ENCODE results near the gene REC114. TPM values are rescaled to one million over a fixed set of nuclear protein-coding genes. Genes with fewer than 3 reads are reported as not detected.

The REC114 gene
- total RNA-seq, 1 donor from 2014 or later, result not detected

- H3K4me3 ChIP-seq, result no peak overlapping the region
- intact Hi-C loops (cut with DNase I), result no loop called here
- H3K27me3 ChIP-seq (ENCODE audit: low read depth), result no peaks in the 10 kb centered on the region
- DNase-seq (no peak), ATAC-seq (no peak)
- H3K27ac ChIP-seq, result no peak overlapping the region
- H3K4me1 ChIP-seq, result peaks cover 55% of the 10 kb centered on the region
- no peaks in the 10 kb centered on the region for H3K36me3 ChIP-seq
- no peak for TF ChIP-seq CTCF (IDR thresholded peaks at IDR 0.05)
- H3K9me3 ChIP-seq, result no peaks in the 10 kb centered on the region
These were observed 165.5 kb downstream of the REC114 start for GRCh38 chr15:73608475-73608874.

- no peaks in the 10 kb centered on the region for H3K9me3 ChIP-seq
- intact Hi-C loops (cut with DNase I), result no loop called here
- no peak for DNase-seq
- H3K27me3 ChIP-seq (ENCODE audit: low read depth), result no peaks in the 10 kb centered on the region
- peaks cover 55% of the 10 kb centered on the region for H3K4me1 ChIP-seq
- no peaks in the 10 kb centered on the region for H3K36me3 ChIP-seq
- no peak for ATAC-seq
- TF ChIP-seq CTCF (IDR thresholded peaks at IDR 0.05), result no peak
- no peak overlapping the region for H3K27ac ChIP-seq
- no peak overlapping the region for H3K4me3 ChIP-seq
These were observed 166.0 kb downstream of the REC114 start for GRCh38 chr15:73608941-73609340.

Other genes with a start within 250 kb of the REC114 start
- 0.18 TPM for gene HCN4, start 74.2 kb upstream of the REC114 start, total RNA-seq
- gene NPTN, start 190.2 kb downstream of the REC114 start, total RNA-seq, result 138 TPM
- gene CD276, start 241.2 kb downstream of the REC114 start, total RNA-seq, result 55.0 TPM